HG03432 (cell line): ENCODE measurements around the gene RNU5D-1.
"Not testable (repeated sequence)": the region's sequence is repeated elsewhere in the genome, so short reads cannot be mapped to it uniquely, and the experiment has no call there.

Experiments used
- ATAC-seq: cut with Tn5 transposase; IDR thresholded peaks from one replicate; pipeline ENCODE4 v1.9.1; 2021; ENCODE audit warnings: mild to moderate bottlenecking, moderate library complexity; ENCODE audit not compliant: unreplicated experiment

RNU5D-1 gene

GRCh38 chr1:44730741-44731512 lies at the start of gene RNU5D-1:
RNU5D-1 (minus strand) TSS chr1:44731170.
- ATAC-seq = peak; percentile 71

DNA sequence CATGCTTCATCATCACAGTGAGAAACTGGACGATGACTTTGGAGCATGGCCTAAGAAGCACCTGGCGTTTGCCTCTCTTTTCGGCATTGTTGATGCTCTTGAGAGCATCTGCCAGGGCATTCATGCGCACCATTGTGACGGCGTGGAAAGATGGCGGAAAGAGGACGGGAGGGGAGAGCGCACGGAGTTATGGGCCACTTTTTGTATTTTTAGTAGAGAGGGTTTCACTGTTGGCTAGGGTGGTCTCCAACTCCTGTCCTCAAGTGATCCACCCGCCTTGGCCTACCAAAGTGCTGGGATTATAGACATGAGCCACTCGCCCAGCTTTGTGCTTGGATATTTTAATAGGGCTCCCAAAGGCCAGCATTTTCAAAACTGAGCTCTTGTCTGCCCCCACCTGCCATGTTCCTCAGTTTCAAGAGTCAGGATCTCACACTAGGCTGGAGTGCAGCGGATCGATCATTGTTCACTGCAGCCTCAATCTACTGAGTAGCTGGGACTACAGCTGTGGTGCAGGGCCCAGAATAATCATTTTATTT lies 49.7 kb upstream of the RNU5D-1 start:
- no peak for ATAC-seq

- ATAC-seq = no peak
Measured at GRCh38 chr1:44778705-44779576, 48.0 kb upstream of the RNU5D-1 start.

DNA sequence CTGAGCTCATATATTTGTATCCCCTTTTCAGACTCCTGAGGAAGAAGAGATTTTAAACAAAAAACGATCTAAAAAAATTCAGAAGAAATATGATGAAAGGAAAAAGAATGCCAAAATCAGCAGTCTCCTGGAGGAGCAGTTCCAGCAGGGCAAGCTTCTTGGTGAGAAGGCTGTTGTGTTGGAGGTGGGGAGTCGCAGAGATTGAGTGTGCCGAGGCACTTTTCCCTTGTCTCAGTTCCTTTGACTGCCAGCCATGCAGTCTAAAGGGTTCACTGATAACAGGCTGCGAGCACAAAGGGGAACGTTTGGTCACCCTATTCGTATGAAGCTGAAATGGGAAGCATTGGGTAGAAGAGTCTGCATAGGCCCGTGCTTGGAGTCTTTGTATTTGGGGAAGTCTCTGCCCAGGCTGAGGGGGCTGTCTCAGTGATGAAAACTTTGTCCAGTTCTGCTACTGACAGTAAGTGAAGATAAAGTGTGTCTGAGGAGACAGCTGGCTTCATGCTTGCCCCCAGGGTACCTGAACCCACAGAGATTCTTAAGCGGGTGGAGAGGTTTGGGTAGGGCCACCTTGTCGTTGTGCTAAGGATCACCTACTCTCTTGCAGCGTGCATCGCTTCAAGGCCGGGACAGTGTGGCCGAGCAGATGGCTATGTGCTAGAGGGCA lies 47.1 kb upstream of the RNU5D-1 start:
- ATAC-seq = no peak

GRCh38 chr1:44777547-44777946 lies 46.6 kb upstream of the RNU5D-1 start:
- ATAC-seq = no peak

- no peak for ATAC-seq
Measured at GRCh38 chr1:44776730-44777068, 45.7 kb upstream of the RNU5D-1 start.

DNA sequence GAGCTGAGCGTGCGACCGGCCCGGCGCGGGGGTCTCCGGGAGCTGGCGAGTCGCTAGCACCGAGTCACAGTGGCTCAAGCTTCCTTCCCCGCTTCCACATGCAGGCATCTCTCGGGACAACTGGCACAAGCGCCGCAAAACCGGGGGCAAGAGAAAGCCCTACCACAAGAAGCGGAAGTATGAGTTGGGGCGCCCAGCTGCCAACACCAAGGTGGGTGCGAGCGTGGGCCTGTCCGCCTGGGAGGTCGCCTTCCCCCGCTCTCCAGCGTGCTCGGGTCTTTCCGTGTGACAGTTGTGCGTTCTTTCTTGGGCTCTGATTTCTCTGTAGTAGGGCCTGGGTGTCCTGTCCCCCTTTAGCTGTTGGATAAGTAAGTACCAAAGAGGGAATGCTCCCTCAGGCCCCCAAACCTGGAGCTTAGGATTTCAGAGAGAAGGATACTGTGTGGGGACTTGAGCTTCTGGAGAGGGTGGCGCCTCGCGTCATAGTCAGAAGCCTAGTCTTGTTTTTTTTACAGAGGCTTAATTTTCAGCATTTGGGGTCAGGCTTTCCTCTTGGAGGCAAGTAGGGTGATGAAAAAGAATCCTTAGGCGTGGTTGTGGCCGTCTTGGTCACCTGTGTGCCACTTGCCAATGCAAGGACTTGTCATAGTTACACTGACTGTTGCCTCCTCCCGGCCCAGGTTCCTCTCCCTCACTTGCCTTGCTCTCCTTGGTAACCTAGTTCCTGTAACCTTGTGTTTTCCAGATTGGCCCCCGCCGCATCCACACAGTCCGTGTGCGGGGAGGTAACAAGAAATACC lies 45.2 kb upstream of the RNU5D-1 start:
- ATAC-seq = peak; percentile 23

GRCh38 chr1:44775078-44775929 lies 44.3 kb upstream of the RNU5D-1 start, which contains the start of gene RPS8:
RPS8 (plus strand) TSS chr1:44775540; CDS start chr1:44775597, 57 bp downstream.
- ATAC-seq = peak; percentile 83

GRCh38 chr1:44766421-44766820 lies 35.5 kb upstream of the RNU5D-1 start:
- ATAC-seq = not testable (repeated sequence)

DNA sequence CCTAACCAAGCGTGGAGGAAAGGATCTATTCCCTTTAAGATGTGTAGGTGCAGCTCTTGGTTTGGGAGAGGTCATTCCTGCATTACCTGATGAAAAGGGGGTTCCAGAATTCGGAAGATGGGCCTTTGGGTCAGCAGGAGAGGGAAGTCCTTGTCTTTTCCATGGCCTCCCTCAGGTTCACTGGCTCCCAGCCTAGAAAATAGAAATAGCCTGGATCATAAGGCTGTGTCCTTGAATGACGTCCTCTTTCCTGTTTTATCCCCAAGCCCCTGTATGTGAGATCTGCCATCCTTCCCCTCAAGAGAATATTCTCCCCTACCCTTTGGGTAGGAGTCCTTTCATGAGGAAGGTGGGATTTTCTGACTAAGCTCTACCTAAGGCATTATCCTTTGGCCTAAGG lies 29.9 kb upstream of the RNU5D-1 start:
- no peak for ATAC-seq

DNA sequence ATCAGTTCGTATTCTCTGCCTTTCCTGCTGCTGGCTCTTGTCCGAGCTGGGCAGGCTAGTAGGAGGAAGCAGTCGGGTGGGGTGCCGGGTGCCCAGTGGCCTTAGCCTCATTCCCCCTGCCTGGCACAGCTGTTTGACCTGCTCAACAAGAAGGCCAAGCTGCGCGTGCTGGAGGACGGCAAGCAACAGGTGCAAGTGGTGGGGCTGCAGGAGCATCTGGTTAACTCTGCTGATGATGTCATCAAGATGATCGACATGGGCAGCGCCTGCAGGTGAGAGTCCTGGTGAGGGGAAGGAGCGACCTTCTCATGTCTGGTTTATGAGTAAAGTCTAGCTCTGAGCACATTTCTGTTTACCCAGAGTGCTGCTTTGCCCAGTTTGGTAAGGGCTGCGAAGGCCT lies 28.1 kb upstream of the RNU5D-1 start:
- ATAC-seq = no peak

DNA sequence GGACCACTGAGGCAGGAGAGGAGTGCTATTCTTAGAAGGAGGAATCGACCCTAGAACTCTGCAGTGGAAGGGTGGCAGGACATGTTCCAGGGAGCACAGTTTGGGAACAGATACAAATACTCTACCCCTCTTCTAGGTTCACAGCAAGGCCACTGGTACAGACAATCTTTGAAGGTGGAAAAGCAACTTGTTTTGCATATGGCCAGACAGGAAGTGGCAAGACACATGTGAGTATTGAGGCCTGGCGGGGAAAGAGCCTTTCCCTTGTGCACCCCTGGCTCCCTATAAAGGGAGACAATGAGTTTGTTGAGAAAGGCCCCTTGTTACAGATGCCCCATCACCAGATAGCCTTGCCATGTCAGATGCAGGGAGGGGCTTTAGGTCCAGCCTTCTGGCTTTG lies 26.4 kb upstream of the RNU5D-1 start:
- no peak for ATAC-seq

- no peak for ATAC-seq
Measured at GRCh38 chr1:44747878-44748277, 16.9 kb upstream of the RNU5D-1 start.

DNA sequence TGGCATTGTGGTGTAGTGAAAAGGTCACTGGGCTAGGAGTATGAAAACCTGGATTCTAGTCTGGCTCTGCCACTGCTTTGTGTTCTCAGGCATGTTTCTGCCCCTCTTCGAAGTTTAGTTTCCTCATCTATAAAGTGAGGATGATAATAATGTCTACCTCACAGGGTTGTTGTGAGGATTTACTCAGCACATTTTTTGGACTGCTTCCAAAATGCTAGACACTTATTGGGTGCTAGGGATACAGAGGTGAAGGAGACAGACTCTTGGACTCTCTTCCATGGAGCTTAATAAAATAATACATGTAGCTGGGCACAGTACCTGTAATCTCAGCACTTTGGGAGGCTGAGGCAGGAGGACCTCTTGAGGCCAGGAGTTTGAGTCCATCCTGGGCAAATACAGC lies 12.2 kb upstream of the RNU5D-1 start:
- ATAC-seq = no peak

GRCh38 chr1:44740179-44740617 lies 9.2 kb upstream of the RNU5D-1 start:
- ATAC-seq = no peak

- peak; percentile 98 for ATAC-seq
Measured at GRCh38 chr1:44739307-44740178, 8.6 kb upstream of the RNU5D-1 start, which contains the start of gene KIF2C. KIF2C (plus strand) TSS chr1:44739837; CDS start chr1:44739933, 96 bp downstream.

DNA sequence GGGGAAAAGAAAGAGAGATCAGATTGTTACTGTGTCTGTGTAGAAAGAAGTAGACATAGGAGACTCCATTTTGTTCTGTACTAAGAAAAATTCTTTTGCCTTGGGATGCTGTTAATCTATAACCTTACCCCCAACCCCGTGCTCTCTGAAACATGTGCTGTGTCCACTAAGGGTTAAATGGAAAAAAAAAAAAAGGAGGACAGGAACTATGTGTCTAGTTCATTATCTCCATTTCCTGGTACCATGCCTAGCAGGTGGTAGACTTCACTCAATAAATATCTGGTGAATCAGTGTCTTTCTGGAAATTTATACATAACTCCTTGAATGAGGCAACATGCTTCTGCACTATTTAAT lies 8.0 kb upstream of the RNU5D-1 start:
- ATAC-seq = not testable (repeated sequence)

- ATAC-seq = no peak
Measured at GRCh38 chr1:44735992-44736391, 5.0 kb upstream of the RNU5D-1 start.
